ENCODE data around the gene YIPF1. TPM values are rescaled to one million over a fixed set of nuclear protein-coding genes. Genes with fewer than 3 reads are reported as not detected.

The YIPF1 gene
- 26.3 TPM for total RNA-seq (ENCODE audit: unreplicated experiment)
- long read RNA-seq, transcript YIPF1-203 (11 exons, 1,602 nt): major isoform, 14 of 37 reads
- long read RNA-seq, partial matches to known transcripts: 1 of 37 reads
- long read RNA-seq, other reads (novel, unspliced or antisense): 20 of 37 reads

GRCh38 chr1:53889304-53890298, at the start of gene YIPF1:
Gene YIPF1, minus strand, starts transcription at chr1:53889797. Its CDS starts 860 bp downstream, at chr1:53888937.
- TF ChIP-seq CTCF (IDR thresholded peaks at IDR 0.05; ENCODE audit: unreplicated experiment): no peak
- H3K4me1 Mint-ChIP-seq (ENCODE audit: unreplicated experiment): peaks cover 8% of the 10 kb centered on the region
- no peaks in the 10 kb centered on the region for H3K9me3 Mint-ChIP-seq (ENCODE audit: unreplicated experiment)
- H3K36me3 Mint-ChIP-seq (ENCODE audit: low read depth, unreplicated experiment): no peaks in the 10 kb centered on the region
- peak within 1 kb of the TSS; percentile 92 for H3K4me3 Mint-ChIP-seq (ENCODE audit: unreplicated experiment)
- peak within 1 kb of the TSS; percentile 78 for H3K27ac Mint-ChIP-seq (ENCODE audit: unreplicated experiment)
- peak; percentile 81 for DNase-seq (ENCODE audit: low spot score)
- H3K27me3 Mint-ChIP-seq (ENCODE audit: unreplicated experiment): no peaks in the 10 kb centered on the region

GRCh38 chr1:53938136-53938830, 48.7 kb upstream of the YIPF1 start:
- no peak overlapping the region for H3K4me3 Mint-ChIP-seq (ENCODE audit: unreplicated experiment)
- H3K36me3 Mint-ChIP-seq (ENCODE audit: low read depth, unreplicated experiment): peaks cover 17% of the 10 kb centered on the region
- no peaks in the 10 kb centered on the region for H3K27me3 Mint-ChIP-seq (ENCODE audit: unreplicated experiment)
- no peak for DNase-seq (ENCODE audit: low spot score)
- no peak overlapping the region for H3K27ac Mint-ChIP-seq (ENCODE audit: unreplicated experiment)
- no peaks in the 10 kb centered on the region for H3K9me3 Mint-ChIP-seq (ENCODE audit: unreplicated experiment)
- no peak for TF ChIP-seq CTCF (IDR thresholded peaks at IDR 0.05; ENCODE audit: unreplicated experiment)
- H3K4me1 Mint-ChIP-seq (ENCODE audit: unreplicated experiment): no peaks in the 10 kb centered on the region

- no peak for TF ChIP-seq CTCF (IDR thresholded peaks at IDR 0.05; ENCODE audit: unreplicated experiment)
- Mint-ChIP-seq H3K27me3 (ENCODE audit: unreplicated experiment) (no peaks in the 10 kb centered on the region), H3K4me1 (ENCODE audit: unreplicated experiment) (no peaks in the 10 kb centered on the region), H3K4me3 (ENCODE audit: unreplicated experiment) (no peak overlapping the region), H3K9me3 (ENCODE audit: unreplicated experiment) (no peaks in the 10 kb centered on the region), H3K36me3 (ENCODE audit: low read depth, unreplicated experiment) (peaks cover 19% of the 10 kb centered on the region), H3K27ac (ENCODE audit: unreplicated experiment) (no peak overlapping the region)
- no peak for DNase-seq (ENCODE audit: low spot score)
These were observed 46.8 kb upstream of the YIPF1 start for GRCh38 chr1:53936430-53936829.

- H3K27me3 Mint-ChIP-seq (ENCODE audit: unreplicated experiment): no peaks in the 10 kb centered on the region
- H3K27ac Mint-ChIP-seq (ENCODE audit: unreplicated experiment): no peak overlapping the region
- H3K4me3 Mint-ChIP-seq (ENCODE audit: unreplicated experiment): no peak overlapping the region
- no peaks in the 10 kb centered on the region for H3K9me3 Mint-ChIP-seq (ENCODE audit: unreplicated experiment)
- H3K4me1 Mint-ChIP-seq (ENCODE audit: unreplicated experiment): peaks cover 2% of the 10 kb centered on the region
- DNase-seq (ENCODE audit: low spot score): no peak
- TF ChIP-seq CTCF (IDR thresholded peaks at IDR 0.05; ENCODE audit: unreplicated experiment): no peak
- peaks cover 20% of the 10 kb centered on the region for H3K36me3 Mint-ChIP-seq (ENCODE audit: low read depth, unreplicated experiment)
These were observed 44.7 kb upstream of the YIPF1 start for GRCh38 chr1:53934170-53934765.
